DOHH2 (cell line): ENCODE measurements around the gene CNPY4.
A peak's percentile ranks its signal among the peaks of the same experiment; 100 is the strongest.

Experiments used
- H3F3A ChIP-seq: fragments of 200-600 bp; sonication (generic), shearing (Covaris generic); 2 replicates; pipeline ENCODE4 v1.6.0; 2016; ENCODE audit warnings: antibody characterized with exemption, mild to moderate bottlenecking; ENCODE audit not compliant: control insufficient read depth, insufficient read depth
- H3K27ac ChIP-seq: fragments of 200-600 bp; sonication (generic); 2 replicates; pipeline ENCODE4 v1.5.1; 2014; ENCODE audit warnings: low read depth, mild to moderate bottlenecking, low read length, moderate library complexity
- H3K27me3 ChIP-seq: fragments of 200-600 bp; sonication (generic); 2 replicates; pipeline ENCODE4 v1.6.1; 2014; ENCODE audit warnings: mild to moderate bottlenecking, low read length, mixed read lengths; ENCODE audit not compliant: control insufficient read depth
- H3K36me3 ChIP-seq: fragments of 200-600 bp; sonication (generic); 2 replicates; pipeline ENCODE4 v1.6.1; 2014; ENCODE audit warnings: mild to moderate bottlenecking, low read length, moderate library complexity, mixed read lengths; ENCODE audit not compliant: control insufficient read depth
- H3K4me1 ChIP-seq: fragments of 200-600 bp; sonication (generic); 2 replicates; pipeline ENCODE4 v1.6.1; 2014; ENCODE audit warnings: mild to moderate bottlenecking, low read length, mixed read lengths; ENCODE audit not compliant: control insufficient read depth
- H3K4me2 ChIP-seq: fragments of 200-600 bp; sonication (generic); 2 replicates; pipeline ENCODE4 v1.6.0; 2014; ENCODE audit warnings: mild to moderate bottlenecking, low read length, moderate library complexity
- H3K4me3 ChIP-seq: fragments of 200-600 bp; sonication (generic); 2 replicates; pipeline ENCODE4 v1.5.1; 2014; ENCODE audit warnings: mild to moderate bottlenecking, low read length, mixed read lengths
- H3K79me2 ChIP-seq: fragments of 200-600 bp; sonication (generic); 2 replicates; pipeline ENCODE4 v1.6.1; 2014; ENCODE audit warnings: mild to moderate bottlenecking, low read length, mixed read lengths; ENCODE audit not compliant: control insufficient read depth
- H3K9me2 ChIP-seq: fragments of 200-600 bp; sonication (generic); replicated peaks from 2 replicates; pipeline ENCODE4 v1.6.1; 2014; ENCODE audit warnings: mild to moderate bottlenecking, low read length, mixed read lengths; ENCODE audit not compliant: control insufficient read depth
- H3K9me3 ChIP-seq: fragments of 200-600 bp; sonication (generic); 2 replicates; pipeline ENCODE4 v1.6.1; 2014; ENCODE audit warnings: antibody characterized with exemption, low read length, mixed read lengths; ENCODE audit not compliant: control insufficient read depth, insufficient read depth
- H4K20me1 ChIP-seq: fragments of 200-600 bp; sonication (generic); 2 replicates; pipeline ENCODE4 v1.6.0; 2014; ENCODE audit warnings: low read depth, mild to moderate bottlenecking, antibody characterized with exemption, low read length, moderate library complexity; ENCODE audit not compliant: control insufficient read depth, insufficient read depth
- CTCF ChIP-seq: fragments of 200-600 bp; sonication (generic); IDR thresholded peaks from one replicate; pipeline ENCODE4 v1.5.1; 2014; ENCODE audit warnings: antibody characterized with exemption, mild to moderate bottlenecking, low read depth, low read length; ENCODE audit not compliant: poor library complexity, severe bottlenecking
- EZH2phosphoT487 ChIP-seq: fragments of 200-600 bp; sonication (generic); IDR thresholded peaks from 2 replicates; pipeline ENCODE4 v1.6.1; 2017; ENCODE audit warnings: borderline replicate concordance, mild to moderate bottlenecking, antibody characterized with exemption, low read length, moderate library complexity, mixed read lengths

CNPY4 gene

DNA sequence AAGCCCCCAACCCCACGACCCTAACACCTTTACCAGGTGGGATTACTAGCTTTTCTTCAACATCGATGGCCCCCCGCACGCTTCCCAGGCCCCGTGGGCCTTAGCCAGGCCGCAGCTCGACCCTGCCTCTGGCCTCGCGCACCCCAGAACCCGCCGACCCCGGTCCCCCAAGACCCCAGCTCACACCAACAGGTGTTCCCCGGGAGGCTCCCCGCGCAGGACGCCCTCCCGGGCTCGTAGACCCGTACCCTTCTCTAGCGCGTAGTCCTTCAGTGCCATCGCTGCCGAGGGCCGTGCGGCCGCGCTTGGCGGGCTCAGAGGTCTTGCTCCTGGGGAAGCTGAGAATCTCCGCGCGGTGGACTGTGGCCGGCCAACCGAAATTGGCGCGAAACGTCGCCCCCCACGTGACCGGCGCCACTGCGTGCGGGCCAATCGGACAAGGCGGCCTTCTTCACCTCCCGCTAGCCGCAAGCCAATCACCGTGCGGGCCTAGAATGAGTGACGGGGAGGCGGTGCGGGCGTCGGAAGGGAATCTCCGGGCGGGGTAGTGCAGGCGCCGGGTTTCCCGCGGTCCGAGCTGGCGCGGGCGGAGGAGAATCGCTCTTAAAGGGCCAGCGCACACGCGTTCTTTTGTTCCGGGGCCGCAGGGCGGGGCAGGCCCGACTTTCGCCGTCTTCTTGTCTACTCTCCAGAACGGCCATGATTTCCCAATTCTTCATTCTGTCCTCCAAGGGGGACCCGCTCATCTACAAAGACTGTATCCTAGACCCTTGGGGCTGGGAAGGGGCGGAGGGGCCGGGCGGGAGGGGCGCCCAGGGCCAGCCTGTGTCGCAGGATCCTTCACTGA, 18.2 kb upstream of the CNPY4 start, which contains the start of the genes AP4M1 and MCM7:
Gene AP4M1, plus strand, starts transcription at position 628 of the 847 bp plus-strand sequence. Its CDS starts 72 bp downstream, at position 700.
Gene MCM7, minus strand, starts transcription at position 382 of the 847 bp plus-strand sequence. Its CDS starts 103 bp downstream, at position 279.
- Histone ChIP-seq H3K4me1 (peaks cover 28% of the 10 kb centered on the region), H3K4me2 (peak within 1 kb of the TSS; percentile 92), H3K27me3 (no peaks in the 10 kb centered on the region), H3K79me2 (peaks cover 57% of the 10 kb centered on the region), H3K9me3 (no peaks in the 10 kb centered on the region), H3K36me3 (peaks cover 76% of the 10 kb centered on the region), H3K4me3 (peak within 1 kb of the TSS; percentile 99), H3K27ac (peak within 1 kb of the TSS; percentile 97), H4K20me1 (peaks cover 29% of the 10 kb centered on the region), H3F3A (peaks cover 38% of the 10 kb centered on the region), H3K9me2 (no peaks in the 10 kb centered on the region)
- TF ChIP-seq EZH2phosphoT487 = no peak
- no peak for TF ChIP-seq CTCF

DNA sequence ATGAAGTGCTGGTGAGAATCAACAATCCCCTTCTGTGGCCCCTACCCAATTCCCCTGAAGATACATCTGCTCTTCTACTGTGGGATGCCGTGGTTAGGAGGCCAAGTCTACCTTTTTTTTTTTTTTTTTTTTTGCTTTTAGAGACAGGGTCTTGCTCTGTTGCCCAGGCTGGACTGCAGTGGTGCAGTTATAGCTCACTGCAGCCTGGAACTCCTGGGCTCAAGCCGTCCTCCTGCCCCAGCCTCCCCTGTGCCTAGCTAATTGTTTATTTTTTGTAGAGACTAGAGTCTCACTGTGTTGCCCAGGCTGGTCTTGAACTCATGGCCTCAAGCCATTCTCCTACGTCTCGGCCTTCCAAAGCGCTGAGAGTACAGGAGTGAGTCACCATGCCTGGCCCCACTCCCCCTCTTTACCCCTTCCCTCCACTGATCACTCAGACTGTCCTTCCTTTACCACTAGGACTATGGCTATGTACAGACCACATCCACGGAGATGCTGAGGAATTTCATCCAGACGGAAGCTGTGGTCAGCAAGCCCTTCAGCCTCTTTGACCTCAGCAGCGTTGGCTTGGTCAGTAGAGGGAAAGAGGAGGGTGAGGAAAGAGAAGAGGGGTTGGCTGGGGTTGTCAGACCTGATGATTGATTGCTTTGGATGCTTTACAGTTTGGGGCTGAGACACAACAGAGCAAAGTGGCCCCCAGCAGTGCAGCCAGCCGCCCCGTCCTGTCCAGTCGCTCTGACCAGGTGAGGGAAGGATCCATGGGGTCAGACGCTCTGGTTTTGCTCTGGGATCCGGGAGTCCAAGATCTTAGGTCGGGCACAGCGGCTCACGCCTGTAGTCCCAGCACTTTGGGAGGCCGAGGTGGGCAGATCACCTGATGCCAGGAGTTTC, 16.2 kb upstream of the CNPY4 start:
- Histone ChIP-seq H3K4me2 (peak overlapping the region; percentile 92), H3K79me2 (peaks cover 44% of the 10 kb centered on the region), H3K27ac (no peak overlapping the region), H3K9me2 (no peaks in the 10 kb centered on the region), H3K4me1 (peaks cover 28% of the 10 kb centered on the region), H3F3A (peaks cover 23% of the 10 kb centered on the region), H3K4me3 (peak overlapping the region; percentile 99), H3K9me3 (no peaks in the 10 kb centered on the region), H3K36me3 (peaks cover 75% of the 10 kb centered on the region), H4K20me1 (peaks cover 20% of the 10 kb centered on the region), H3K27me3 (no peaks in the 10 kb centered on the region)
- no peak for TF ChIP-seq EZH2phosphoT487

- Histone ChIP-seq H4K20me1 (no peaks in the 10 kb centered on the region), H3K36me3 (peaks cover 68% of the 10 kb centered on the region), H3K79me2 (peaks cover 21% of the 10 kb centered on the region), H3K27me3 (no peaks in the 10 kb centered on the region), H3K4me2 (no peak overlapping the region), H3F3A (peaks cover 3% of the 10 kb centered on the region; the same call in 1 of the 2 replicates), H3K9me3 (no peaks in the 10 kb centered on the region), H3K4me3 (no peak overlapping the region), H3K27ac (no peak overlapping the region), H3K4me1 (peaks cover 12% of the 10 kb centered on the region), H3K9me2 (no peaks in the 10 kb centered on the region)
- TF ChIP-seq EZH2phosphoT487 (no peak), CTCF (no peak)
These were observed 13.9 kb upstream of the CNPY4 start for GRCh38 chr7:100105534-100105933.
